ENCODE data around the gene TSC1.
"Not testable (repeated sequence)": the region's sequence is repeated elsewhere in the genome, so short reads cannot be mapped to it uniquely, and the experiment has no call there.

TSC1 gene

DNA sequence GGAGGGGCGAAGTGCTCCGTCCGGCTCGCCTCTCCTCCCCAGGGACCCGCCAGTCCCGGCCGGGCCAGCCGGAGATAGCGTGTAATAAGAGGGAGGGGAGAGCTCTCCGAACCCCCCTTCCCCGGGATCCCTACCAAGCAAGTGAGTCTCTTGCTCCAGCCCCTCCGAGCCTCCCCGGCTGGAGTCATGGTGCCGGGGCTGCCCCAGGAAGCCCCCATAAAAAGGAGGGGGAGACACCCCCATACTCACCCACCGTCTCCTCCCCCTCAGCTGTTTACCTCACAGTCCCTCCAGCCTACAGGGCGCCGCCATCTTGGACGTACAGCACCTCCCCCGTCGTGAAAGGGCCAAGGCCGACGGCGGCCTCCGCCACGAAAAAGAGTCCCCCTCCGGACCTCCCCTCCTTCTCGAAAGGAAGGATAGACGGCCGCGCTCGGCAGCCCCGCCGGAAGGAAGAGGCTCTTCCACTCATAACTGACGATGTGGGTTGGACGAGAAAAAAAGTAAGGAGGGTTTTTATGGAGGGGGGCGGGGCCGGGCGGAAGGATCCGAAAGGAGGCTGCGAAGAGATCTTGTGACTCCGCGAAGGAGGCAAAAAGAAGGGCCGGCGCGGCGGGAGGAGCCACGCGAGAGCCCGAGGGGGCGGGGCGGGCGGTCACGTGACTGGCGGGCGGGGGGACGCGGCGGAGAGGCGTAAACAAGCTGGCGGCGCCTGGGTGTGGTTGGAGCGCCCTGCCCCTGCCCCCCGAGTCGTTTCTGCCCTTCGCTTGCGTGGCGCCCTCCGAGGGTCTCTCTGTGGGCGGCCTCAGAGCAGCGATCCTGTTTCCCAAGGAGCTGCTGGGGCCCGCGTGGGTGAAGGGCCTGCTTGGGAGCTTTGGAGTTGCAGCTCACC is at the start of gene TSC1:
TSS of gene TSC1 (minus strand) at position 323 of the 892 bp plus-strand sequence. CDS start 15,744 bp downstream, outside the sequence.
- no peaks in the 10 kb centered on the region for H3K9me3 Mint-ChIP-seq
- peaks cover 14% of the 10 kb centered on the region for H3K36me3 Mint-ChIP-seq (ENCODE audit: insufficient read depth)
- H3K27ac Mint-ChIP-seq (ENCODE audit: low read depth): peak within 1 kb of the TSS; percentile 99
- peak within 1 kb of the TSS; percentile 94 for H3K4me3 Mint-ChIP-seq
- H3K27me3 Mint-ChIP-seq: no peaks in the 10 kb centered on the region
- DNase-seq (ENCODE audit: low spot score in 2 of 2) (peak; percentile 94 to 96), ATAC-seq (replicated peaks; ENCODE audit: extremely low read depth, poor library complexity, severe bottlenecking) (peak; percentile 88)
- H3K4me1 Mint-ChIP-seq: peaks cover 24% of the 10 kb centered on the region

GRCh38 chr9:132993511-132993939 is 49.1 kb upstream of the TSC1 start:
- peaks cover 69% of the 10 kb centered on the region for H3K27me3 Mint-ChIP-seq
- peaks cover 12% of the 10 kb centered on the region for H3K4me1 Mint-ChIP-seq
- ATAC-seq (replicated peaks; ENCODE audit: extremely low read depth, poor library complexity, severe bottlenecking): no peak
- DNase-seq (ENCODE audit: low spot score in 2 of 2): no peak
- H3K36me3 Mint-ChIP-seq (ENCODE audit: insufficient read depth): peaks cover 3% of the 10 kb centered on the region
- no peaks in the 10 kb centered on the region for H3K9me3 Mint-ChIP-seq
- H3K27ac Mint-ChIP-seq (ENCODE audit: low read depth): no peak overlapping the region
- no peak overlapping the region for H3K4me3 Mint-ChIP-seq

- H3K4me1 Mint-ChIP-seq: peaks cover 12% of the 10 kb centered on the region
- no peak for ATAC-seq (replicated peaks; ENCODE audit: extremely low read depth, poor library complexity, severe bottlenecking)
Measured at GRCh38 chr9:132991351-132992300, 47.2 kb upstream of the TSC1 start.

GRCh38 chr9:132990781-132991180 is 46.4 kb upstream of the TSC1 start:
- H3K9me3 Mint-ChIP-seq: no peaks in the 10 kb centered on the region
- DNase-seq (ENCODE audit: low spot score in 2 of 2) (no peak), ATAC-seq (replicated peaks; ENCODE audit: extremely low read depth, poor library complexity, severe bottlenecking) (no peak)
- no peak overlapping the region for H3K4me3 Mint-ChIP-seq
- no peak overlapping the region for H3K27ac Mint-ChIP-seq (ENCODE audit: low read depth)
- peaks cover 3% of the 10 kb centered on the region for H3K36me3 Mint-ChIP-seq (ENCODE audit: insufficient read depth)
- peaks cover 12% of the 10 kb centered on the region for H3K4me1 Mint-ChIP-seq
- peaks cover 75% of the 10 kb centered on the region for H3K27me3 Mint-ChIP-seq

More at GRCh38 chr9:132991351-132992300, 47.2 kb upstream of the TSC1 start:
- Mint-ChIP-seq H3K27me3 (peaks cover 75% of the 10 kb centered on the region), H3K36me3 (ENCODE audit: insufficient read depth) (peaks cover 3% of the 10 kb centered on the region), H3K27ac (ENCODE audit: low read depth) (no peak overlapping the region), H3K9me3 (no peaks in the 10 kb centered on the region), H3K4me3 (no peak overlapping the region)
- DNase-seq (ENCODE audit: low spot score in 2 of 2): no peak

GRCh38 chr9:132989998-132990557 is 45.7 kb upstream of the TSC1 start:
- Mint-ChIP-seq H3K27me3 (peaks cover 76% of the 10 kb centered on the region), H3K4me1 (peaks cover 12% of the 10 kb centered on the region)
- not testable (repeated sequence) for H3K36me3 Mint-ChIP-seq (ENCODE audit: insufficient read depth); H3K9me3 Mint-ChIP-seq; H3K4me3 Mint-ChIP-seq; H3K27ac Mint-ChIP-seq (ENCODE audit: low read depth); DNase-seq (ENCODE audit: low spot score in 2 of 2); ATAC-seq (replicated peaks; ENCODE audit: extremely low read depth, poor library complexity, severe bottlenecking)

- Mint-ChIP-seq H3K27ac (ENCODE audit: low read depth) (no peak overlapping the region), H3K4me3 (no peak overlapping the region), H3K9me3 (no peaks in the 10 kb centered on the region), H3K36me3 (ENCODE audit: insufficient read depth) (peaks cover 3% of the 10 kb centered on the region), H3K4me1 (peaks cover 10% of the 10 kb centered on the region), H3K27me3 (peaks cover 74% of the 10 kb centered on the region)
- DNase-seq (ENCODE audit: low spot score in 2 of 2) (no peak), ATAC-seq (replicated peaks; ENCODE audit: extremely low read depth, poor library complexity, severe bottlenecking) (no peak)
Measured at GRCh38 chr9:132989414-132989996, 45.1 kb upstream of the TSC1 start.

GRCh38 chr9:132989014-132989310 is 44.5 kb upstream of the TSC1 start:
- peaks cover 6% of the 10 kb centered on the region for H3K4me1 Mint-ChIP-seq
- H3K36me3 Mint-ChIP-seq (ENCODE audit: insufficient read depth): peaks cover 3% of the 10 kb centered on the region
- H3K9me3 Mint-ChIP-seq: no peaks in the 10 kb centered on the region
- peaks cover 74% of the 10 kb centered on the region for H3K27me3 Mint-ChIP-seq
- ATAC-seq (replicated peaks; ENCODE audit: extremely low read depth, poor library complexity, severe bottlenecking): no peak
- no peak for DNase-seq (ENCODE audit: low spot score in 2 of 2)
- no peak overlapping the region for H3K27ac Mint-ChIP-seq (ENCODE audit: low read depth)
- no peak overlapping the region for H3K4me3 Mint-ChIP-seq

GRCh38 chr9:132988244-132989013 is 44.0 kb upstream of the TSC1 start:
- H3K4me1 Mint-ChIP-seq: peaks cover 6% of the 10 kb centered on the region

DNA sequence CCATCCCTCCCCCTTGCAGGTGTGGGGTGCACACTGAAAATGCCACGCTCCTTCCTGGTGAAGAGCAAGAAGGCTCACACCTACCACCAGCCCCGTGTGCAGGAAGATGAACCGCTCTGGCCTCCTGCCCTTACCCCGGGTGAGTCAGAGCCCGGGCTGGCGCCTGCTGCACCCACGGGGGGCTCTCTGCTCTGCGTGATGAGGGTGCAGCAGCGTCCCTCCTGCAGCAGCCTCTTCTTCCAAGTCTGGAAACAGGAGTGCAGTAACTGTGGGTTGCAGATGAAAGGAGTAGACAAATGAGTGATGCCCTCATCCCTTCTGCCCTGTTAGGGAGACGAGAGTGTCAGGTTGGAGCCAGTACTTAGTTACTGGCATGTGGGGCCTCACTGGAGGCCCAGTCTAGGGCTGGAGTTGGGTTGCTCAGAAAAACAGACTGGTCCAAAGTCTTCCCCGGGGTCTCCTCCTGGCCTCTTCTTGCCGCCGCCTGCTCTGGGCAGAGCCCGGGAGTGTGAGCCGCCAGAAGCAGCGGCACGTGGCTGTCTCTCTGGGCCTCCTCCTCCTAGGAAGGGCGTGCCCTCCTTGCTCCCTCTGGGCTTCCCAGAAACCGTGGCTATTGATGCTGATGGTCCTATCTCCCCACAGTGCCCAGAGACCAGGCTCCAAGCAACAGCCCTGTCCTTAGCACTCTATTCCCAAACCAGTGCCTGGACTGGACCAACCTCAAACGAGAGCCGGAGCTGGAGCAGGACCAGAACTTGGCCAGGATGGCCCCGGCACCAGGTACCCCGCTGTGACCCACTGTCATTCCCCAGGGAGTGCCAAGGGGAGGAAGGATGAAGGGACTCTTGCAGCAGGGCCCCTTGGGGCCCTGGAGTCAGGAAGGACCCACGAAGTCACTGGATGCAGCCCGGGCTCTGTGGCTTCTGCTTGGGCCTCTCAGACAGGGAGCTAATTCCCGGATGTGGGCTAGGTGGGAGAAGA is 42.5 kb upstream of the TSC1 start:
- H3K27me3 Mint-ChIP-seq: peaks cover 74% of the 10 kb centered on the region
- no peaks in the 10 kb centered on the region for H3K9me3 Mint-ChIP-seq
- H3K27ac Mint-ChIP-seq (ENCODE audit: low read depth): no peak overlapping the region
- H3K4me1 Mint-ChIP-seq: peaks cover 2% of the 10 kb centered on the region
- ATAC-seq (replicated peaks; ENCODE audit: extremely low read depth, poor library complexity, severe bottlenecking): no peak
- H3K4me3 Mint-ChIP-seq: no peak overlapping the region
- peaks cover 3% of the 10 kb centered on the region for H3K36me3 Mint-ChIP-seq (ENCODE audit: insufficient read depth)
- DNase-seq (ENCODE audit: low spot score in 2 of 2): no peak

More at GRCh38 chr9:132988244-132989013, 44.0 kb upstream of the TSC1 start:
- Mint-ChIP-seq H3K27me3 (peaks cover 74% of the 10 kb centered on the region), H3K27ac (ENCODE audit: low read depth) (no peak overlapping the region), H3K36me3 (ENCODE audit: insufficient read depth) (peaks cover 3% of the 10 kb centered on the region), H3K4me3 (no peak overlapping the region), H3K9me3 (no peaks in the 10 kb centered on the region)
- no peak for ATAC-seq (replicated peaks; ENCODE audit: extremely low read depth, poor library complexity, severe bottlenecking)
- no peak for DNase-seq (ENCODE audit: low spot score in 2 of 2)

DNA sequence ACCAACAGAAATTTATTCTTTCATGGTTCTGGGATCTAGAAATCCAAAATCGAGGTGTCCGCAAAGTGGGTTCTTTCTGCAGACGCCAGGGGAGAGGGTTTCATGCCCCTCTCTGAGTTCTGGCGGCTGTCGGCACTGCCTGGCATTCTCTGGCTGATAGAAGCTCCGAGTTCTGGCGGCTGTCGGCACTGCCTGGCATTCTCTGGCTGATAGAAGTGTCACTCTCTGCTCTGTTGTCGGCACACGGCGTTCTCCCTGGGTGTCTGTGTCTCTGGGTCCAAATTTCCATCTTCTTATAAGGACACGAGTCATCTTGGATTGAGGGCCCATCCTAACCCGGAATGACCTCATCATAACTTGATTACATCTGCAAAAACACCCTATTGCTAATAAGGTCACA is 41.7 kb upstream of the TSC1 start:
- ATAC-seq (replicated peaks; ENCODE audit: extremely low read depth, poor library complexity, severe bottlenecking) (no peak), DNase-seq (ENCODE audit: low spot score in 2 of 2) (no peak)
- H3K27ac Mint-ChIP-seq (ENCODE audit: low read depth): no peak overlapping the region
- H3K9me3 Mint-ChIP-seq: no peaks in the 10 kb centered on the region
- H3K27me3 Mint-ChIP-seq: peaks cover 76% of the 10 kb centered on the region
- H3K4me1 Mint-ChIP-seq: no peaks in the 10 kb centered on the region
- peaks cover 3% of the 10 kb centered on the region for H3K36me3 Mint-ChIP-seq (ENCODE audit: insufficient read depth)
- no peak overlapping the region for H3K4me3 Mint-ChIP-seq

DNA sequence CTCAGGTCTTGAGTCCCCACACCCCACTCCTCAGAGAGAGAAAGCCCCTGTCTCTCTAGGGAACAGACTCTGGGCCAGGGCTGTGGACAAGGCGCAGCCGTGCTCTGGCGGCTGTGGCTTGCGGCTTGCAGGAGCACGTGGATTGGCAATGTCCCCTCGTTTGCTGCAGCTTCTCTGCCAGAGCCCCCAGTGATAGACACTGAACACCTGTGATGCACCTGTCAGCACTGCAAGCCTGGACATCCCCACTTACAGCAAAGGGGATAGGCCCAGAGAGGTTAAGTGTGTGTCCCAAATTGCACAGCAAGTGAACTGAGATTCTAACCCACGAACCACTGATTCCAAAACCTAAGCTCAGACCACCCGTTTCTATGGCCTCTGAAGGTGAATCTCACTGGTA is 41.1 kb upstream of the TSC1 start:
- H3K36me3 Mint-ChIP-seq (ENCODE audit: insufficient read depth): peaks cover 3% of the 10 kb centered on the region
- H3K4me1 Mint-ChIP-seq: no peaks in the 10 kb centered on the region
- DNase-seq (ENCODE audit: low spot score in 2 of 2) (no peak), ATAC-seq (replicated peaks; ENCODE audit: extremely low read depth, poor library complexity, severe bottlenecking) (no peak)
- no peaks in the 10 kb centered on the region for H3K9me3 Mint-ChIP-seq
- no peak overlapping the region for H3K27ac Mint-ChIP-seq (ENCODE audit: low read depth)
- H3K4me3 Mint-ChIP-seq: no peak overlapping the region
- peaks cover 82% of the 10 kb centered on the region for H3K27me3 Mint-ChIP-seq

Data from central memory CD8-positive, alpha-beta T cell (primary cell).